Measurements from ENCODE around the gene ACKR2. TPM values are rescaled to one million over a fixed set of nuclear protein-coding genes. Genes with fewer than 3 reads are reported as not detected.
A peak's percentile ranks its signal among the peaks of the same experiment; 100 is the strongest.
"Not testable (repeated sequence)": the region's sequence is repeated elsewhere in the genome, so short reads cannot be mapped to it uniquely, and the experiment has no call there.

Gene ACKR2
- total and polyA plus RNA-seq, 2 experiments from 2014 or later, result 0.35 TPM; not detected in 1

DNA sequence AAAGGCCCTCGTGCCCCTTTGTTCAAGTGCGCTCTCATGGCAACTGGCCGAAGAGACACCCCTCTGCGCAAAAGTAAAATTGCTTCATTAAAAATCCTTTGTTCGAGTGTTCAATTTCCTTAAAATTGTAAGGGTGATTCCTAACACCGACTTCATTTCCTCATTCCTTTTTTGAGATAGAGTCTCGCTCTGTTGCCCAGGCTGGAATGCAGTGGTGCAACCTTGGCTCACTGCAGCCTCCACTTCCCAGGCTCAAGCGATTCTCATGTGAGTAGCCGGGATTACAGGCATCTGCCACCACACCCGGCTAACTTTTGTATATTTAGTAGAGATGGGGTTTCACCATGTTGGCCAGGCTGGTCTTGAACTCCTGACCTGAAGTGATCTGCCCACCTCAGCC lies 1.5 kb downstream of the ACKR2 start:
- H3K4me2 ChIP-seq; H3F3A ChIP-seq (replicated peaks; ENCODE audit: low read depth); H4K20me1 ChIP-seq (replicated peaks; ENCODE audit: insufficient read depth); H3K4me1 Mint-ChIP-seq; H3K36me3 Mint-ChIP-seq (ENCODE audit: low read depth); H3K27ac ChIP-seq (ENCODE audit: low read depth); H2AFZ ChIP-seq; ATAC-seq; DNase-seq (ENCODE audit: low spot score); H3K27me3 ChIP-seq (ENCODE audit: insufficient read depth); H3K4me3 Mint-ChIP-seq; H3K36me3 ChIP-seq (ENCODE audit: insufficient read depth); H3K9me2 ChIP-seq (ENCODE audit: insufficient read depth); H3K4me3 ChIP-seq; H3K4me1 ChIP-seq (ENCODE audit: insufficient read depth); H3K9me3 Mint-ChIP-seq; H3K79me2 ChIP-seq (replicated peaks; ENCODE audit: insufficient read depth); H3K27ac Mint-ChIP-seq: not testable (repeated sequence)
- peaks cover 11% of the 10 kb centered on the region for H3K27me3 Mint-ChIP-seq (ENCODE audit: insufficient read depth, low read depth, poor library complexity)

DNA sequence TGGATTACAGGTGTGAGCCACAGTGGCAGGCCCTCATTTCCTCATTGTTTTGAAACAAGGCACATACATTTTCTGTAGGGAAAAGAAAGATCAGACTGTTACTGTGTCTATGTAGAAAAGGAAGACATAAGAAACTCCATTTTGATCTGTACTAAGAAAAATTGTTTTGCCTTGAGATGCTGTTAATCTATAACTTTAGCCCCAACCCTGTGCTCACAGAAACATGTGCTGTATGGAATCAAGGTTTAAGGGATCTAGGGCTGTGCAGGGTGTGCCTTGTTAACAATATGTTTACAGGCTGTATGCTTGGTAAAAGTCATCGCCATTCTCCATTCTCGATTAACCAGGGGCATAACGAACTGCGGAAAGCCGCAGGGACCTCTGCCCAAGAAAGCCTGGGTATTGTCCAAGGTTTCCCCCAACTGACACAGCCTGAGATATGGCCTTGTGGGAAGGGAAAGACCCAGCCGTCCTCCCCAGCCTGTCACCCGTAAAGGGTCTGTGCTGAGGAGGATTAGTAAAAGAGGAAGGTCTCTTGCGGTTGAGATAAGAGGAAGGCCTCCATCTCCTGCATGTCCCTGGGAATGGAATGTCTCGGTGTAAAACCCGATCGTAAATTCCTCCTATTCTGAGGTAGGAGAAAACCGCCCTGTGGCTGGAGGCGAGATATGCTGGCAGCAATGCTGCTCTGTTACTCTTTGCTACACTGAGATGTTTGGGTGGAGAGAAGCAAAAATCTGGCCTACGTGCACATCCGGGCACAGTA lies 2.1 kb downstream of the ACKR2 start:
- not testable (repeated sequence) for H3K27ac Mint-ChIP-seq; H3K4me1 Mint-ChIP-seq; H3K27me3 ChIP-seq (ENCODE audit: insufficient read depth); H3K36me3 ChIP-seq (ENCODE audit: insufficient read depth); H3K4me3 Mint-ChIP-seq; H3K4me2 ChIP-seq; H3K27me3 Mint-ChIP-seq (ENCODE audit: insufficient read depth, low read depth, poor library complexity); ATAC-seq; H3K9me3 Mint-ChIP-seq; H3K36me3 Mint-ChIP-seq (ENCODE audit: low read depth); H3K79me2 ChIP-seq (replicated peaks; ENCODE audit: insufficient read depth); H3K4me1 ChIP-seq (ENCODE audit: insufficient read depth); H3F3A ChIP-seq (replicated peaks; ENCODE audit: low read depth); H3K9me2 ChIP-seq (ENCODE audit: insufficient read depth); H3K27ac ChIP-seq (ENCODE audit: low read depth); H3K4me3 ChIP-seq; H4K20me1 ChIP-seq (replicated peaks; ENCODE audit: insufficient read depth)
- DNase-seq (ENCODE audit: low spot score), result peak; percentile 62
- H2AFZ ChIP-seq, result peak overlapping the region; percentile 70

DNA sequence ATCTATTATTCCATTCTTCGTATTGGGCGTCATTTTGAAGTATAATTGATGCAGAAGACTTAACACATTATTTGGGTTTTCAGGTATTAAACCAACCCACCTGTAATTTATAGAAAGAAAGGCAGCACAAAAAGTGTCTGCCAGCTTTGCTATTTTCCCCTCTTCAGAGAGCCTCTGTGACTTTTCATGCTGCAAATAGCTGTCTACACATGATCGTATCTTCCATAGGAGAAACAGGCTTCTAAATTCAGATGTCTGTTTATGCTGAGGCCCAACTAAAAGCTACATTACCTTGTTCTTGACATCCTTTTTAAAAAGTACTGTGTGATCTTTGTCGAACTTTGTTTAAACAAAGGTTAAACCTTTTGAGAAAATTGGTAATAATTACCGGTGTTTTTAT lies 5.0 kb downstream of the ACKR2 start:
- H3K79me2 ChIP-seq (replicated peaks; ENCODE audit: insufficient read depth), result no peaks in the 10 kb centered on the region
- H3K36me3 Mint-ChIP-seq (ENCODE audit: low read depth), result no peaks in the 10 kb centered on the region
- no peaks in the 10 kb centered on the region for H3K36me3 ChIP-seq (ENCODE audit: insufficient read depth)
- H3K4me2 ChIP-seq, result no peak overlapping the region
- no peak overlapping the region for H3K4me3 Mint-ChIP-seq
- H4K20me1 ChIP-seq (replicated peaks; ENCODE audit: insufficient read depth), result no peaks in the 10 kb centered on the region
- no peaks in the 10 kb centered on the region for H3K27me3 ChIP-seq (ENCODE audit: insufficient read depth)
- no peak overlapping the region for H3K27ac ChIP-seq (ENCODE audit: low read depth)
- H3K9me2 ChIP-seq (ENCODE audit: insufficient read depth), result no peaks in the 10 kb centered on the region
- no peak for DNase-seq (ENCODE audit: low spot score)
- H3K9me3 Mint-ChIP-seq, result no peaks in the 10 kb centered on the region
- ATAC-seq, result no peak
- no peak overlapping the region for H3K4me3 ChIP-seq
- peaks cover 2% of the 10 kb centered on the region for H3K27me3 Mint-ChIP-seq (ENCODE audit: insufficient read depth, low read depth, poor library complexity)
- no peak overlapping the region for H3K27ac Mint-ChIP-seq
- H3K4me1 Mint-ChIP-seq, result peaks cover 3% of the 10 kb centered on the region
- peaks cover 4% of the 10 kb centered on the region; the same call in 1 of the 2 replicates for H3K4me1 ChIP-seq (ENCODE audit: insufficient read depth)
- H3F3A ChIP-seq (replicated peaks; ENCODE audit: low read depth), result no peaks in the 10 kb centered on the region
- no peak overlapping the region for H2AFZ ChIP-seq
- TF ChIP-seq, protein P1, sequence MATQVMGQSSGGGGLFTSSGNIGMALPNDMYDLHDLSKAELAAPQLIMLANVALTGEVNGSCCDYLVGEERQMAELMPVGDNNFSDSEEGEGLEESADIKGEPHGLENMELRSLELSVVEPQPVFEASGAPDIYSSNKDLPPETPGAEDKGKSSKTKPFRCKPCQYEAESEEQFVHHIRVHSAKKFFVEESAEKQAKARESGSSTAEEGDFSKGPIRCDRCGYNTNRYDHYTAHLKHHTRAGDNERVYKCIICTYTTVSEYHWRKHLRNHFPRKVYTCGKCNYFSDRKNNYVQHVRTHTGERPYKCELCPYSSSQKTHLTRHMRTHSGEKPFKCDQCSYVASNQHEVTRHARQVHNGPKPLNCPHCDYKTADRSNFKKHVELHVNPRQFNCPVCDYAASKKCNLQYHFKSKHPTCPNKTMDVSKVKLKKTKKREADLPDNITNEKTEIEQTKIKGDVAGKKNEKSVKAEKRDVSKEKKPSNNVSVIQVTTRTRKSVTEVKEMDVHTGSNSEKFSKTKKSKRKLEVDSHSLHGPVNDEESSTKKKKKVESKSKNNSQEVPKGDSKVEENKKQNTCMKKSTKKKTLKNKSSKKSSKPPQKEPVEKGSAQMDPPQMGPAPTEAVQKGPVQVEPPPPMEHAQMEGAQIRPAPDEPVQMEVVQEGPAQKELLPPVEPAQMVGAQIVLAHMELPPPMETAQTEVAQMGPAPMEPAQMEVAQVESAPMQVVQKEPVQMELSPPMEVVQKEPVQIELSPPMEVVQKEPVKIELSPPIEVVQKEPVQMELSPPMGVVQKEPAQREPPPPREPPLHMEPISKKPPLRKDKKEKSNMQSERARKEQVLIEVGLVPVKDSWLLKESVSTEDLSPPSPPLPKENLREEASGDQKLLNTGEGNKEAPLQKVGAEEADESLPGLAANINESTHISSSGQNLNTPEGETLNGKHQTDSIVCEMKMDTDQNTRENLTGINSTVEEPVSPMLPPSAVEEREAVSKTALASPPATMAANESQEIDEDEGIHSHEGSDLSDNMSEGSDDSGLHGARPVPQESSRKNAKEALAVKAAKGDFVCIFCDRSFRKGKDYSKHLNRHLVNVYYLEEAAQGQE (IDR thresholded peaks at IDR 0.05; ENCODE audit: unreplicated experiment), result no peak
- TF ChIP-seq ZNF331 (CRISPR knock-in tag; IDR thresholded peaks at IDR 0.05; ENCODE audit: low read depth) (no peak), CREB1 (CRISPR knock-in tag; IDR thresholded peaks at IDR 0.05; ENCODE audit: low read depth) (no peak), NANOG (IDR thresholded peaks at IDR 0.05; ENCODE audit: borderline replicate concordance) (no peak), JUNB (IDR thresholded peaks at IDR 0.05; ENCODE audit: unreplicated experiment) (no peak), ZNF114 (CRISPR knock-in tag; IDR thresholded peaks at IDR 0.05) (no peak)
- TF ChIP-seq, protein P2, sequence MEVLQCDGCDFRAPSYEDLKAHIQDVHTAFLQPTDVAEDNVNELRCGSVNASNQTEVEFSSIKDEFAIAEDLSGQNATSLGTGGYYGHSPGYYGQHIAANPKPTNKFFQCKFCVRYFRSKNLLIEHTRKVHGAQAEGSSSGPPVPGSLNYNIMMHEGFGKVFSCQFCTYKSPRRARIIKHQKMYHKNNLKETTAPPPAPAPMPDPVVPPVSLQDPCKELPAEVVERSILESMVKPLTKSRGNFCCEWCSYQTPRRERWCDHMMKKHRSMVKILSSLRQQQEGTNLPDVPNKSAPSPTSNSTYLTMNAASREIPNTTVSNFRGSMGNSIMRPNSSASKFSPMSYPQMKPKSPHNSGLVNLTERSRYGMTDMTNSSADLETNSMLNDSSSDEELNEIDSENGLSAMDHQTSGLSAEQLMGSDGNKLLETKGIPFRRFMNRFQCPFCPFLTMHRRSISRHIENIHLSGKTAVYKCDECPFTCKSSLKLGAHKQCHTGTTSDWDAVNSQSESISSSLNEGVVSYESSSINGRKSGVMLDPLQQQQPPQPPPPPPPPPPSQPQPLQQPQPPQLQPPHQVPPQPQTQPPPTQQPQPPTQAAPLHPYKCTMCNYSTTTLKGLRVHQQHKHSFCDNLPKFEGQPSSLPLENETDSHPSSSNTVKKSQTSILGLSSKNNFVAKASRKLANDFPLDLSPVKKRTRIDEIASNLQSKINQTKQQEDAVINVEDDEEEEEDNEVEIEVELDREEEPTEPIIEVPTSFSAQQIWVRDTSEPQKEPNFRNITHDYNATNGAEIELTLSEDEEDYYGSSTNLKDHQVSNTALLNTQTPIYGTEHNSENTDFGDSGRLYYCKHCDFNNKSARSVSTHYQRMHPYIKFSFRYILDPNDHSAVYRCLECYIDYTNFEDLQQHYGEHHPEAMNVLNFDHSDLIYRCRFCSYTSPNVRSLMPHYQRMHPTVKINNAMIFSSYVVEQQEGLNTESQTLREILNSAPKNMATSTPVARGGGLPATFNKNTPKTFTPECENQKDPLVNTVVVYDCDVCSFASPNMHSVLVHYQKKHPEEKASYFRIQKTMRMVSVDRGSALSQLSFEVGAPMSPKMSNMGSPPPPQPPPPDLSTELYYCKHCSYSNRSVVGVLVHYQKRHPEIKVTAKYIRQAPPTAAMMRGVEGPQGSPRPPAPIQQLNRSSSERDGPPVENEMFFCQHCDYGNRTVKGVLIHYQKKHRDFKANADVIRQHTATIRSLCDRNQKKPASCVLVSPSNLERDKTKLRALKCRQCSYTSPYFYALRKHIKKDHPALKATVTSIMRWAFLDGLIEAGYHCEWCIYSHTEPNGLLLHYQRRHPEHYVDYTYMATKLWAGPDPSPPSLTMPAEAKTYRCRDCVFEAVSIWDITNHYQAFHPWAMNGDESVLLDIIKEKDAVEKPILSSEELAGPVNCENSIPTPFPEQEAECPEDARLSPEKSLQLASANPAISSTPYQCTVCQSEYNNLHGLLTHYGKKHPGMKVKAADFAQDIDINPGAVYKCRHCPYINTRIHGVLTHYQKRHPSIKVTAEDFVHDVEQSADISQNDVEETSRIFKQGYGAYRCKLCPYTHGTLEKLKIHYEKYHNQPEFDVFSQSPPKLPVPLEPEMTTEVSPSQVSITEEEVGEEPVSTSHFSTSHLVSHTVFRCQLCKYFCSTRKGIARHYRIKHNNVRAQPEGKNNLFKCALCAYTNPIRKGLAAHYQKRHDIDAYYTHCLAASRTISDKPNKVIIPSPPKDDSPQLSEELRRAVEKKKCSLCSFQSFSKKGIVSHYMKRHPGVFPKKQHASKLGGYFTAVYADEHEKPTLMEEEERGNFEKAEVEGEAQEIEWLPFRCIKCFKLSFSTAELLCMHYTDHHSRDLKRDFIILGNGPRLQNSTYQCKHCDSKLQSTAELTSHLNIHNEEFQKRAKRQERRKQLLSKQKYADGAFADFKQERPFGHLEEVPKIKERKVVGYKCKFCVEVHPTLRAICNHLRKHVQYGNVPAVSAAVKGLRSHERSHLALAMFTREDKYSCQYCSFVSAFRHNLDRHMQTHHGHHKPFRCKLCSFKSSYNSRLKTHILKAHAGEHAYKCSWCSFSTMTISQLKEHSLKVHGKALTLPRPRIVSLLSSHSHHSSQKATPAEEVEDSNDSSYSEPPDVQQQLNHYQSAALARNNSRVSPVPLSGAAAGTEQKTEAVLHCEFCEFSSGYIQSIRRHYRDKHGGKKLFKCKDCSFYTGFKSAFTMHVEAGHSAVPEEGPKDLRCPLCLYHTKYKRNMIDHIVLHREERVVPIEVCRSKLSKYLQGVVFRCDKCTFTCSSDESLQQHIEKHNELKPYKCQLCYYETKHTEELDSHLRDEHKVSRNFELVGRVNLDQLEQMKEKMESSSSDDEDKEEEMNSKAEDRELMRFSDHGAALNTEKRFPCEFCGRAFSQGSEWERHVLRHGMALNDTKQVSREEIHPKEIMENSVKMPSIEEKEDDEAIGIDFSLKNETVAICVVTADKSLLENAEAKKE (CRISPR knock-in tag; IDR thresholded peaks at IDR 0.05), result no peak

Measured in GM23338 (cell line).